Colonic mucosa (tissue), 4 donors: Measurements from ENCODE around the gene ATL1. TPM values are rescaled to one million over a fixed set of nuclear protein-coding genes. Genes with fewer than 3 reads are reported as not detected.
"Not testable (repeated sequence)": the region's sequence is repeated elsewhere in the genome, so short reads cannot be mapped to it uniquely, and the experiment has no call there.

Experiments used
- DNase-seq: peaks from one replicate; pipeline ENCODE4 v3.0.0-alpha.2; 2020
- H3K27ac ChIP-seq: fragments of 200-600 bp; one replicate; pipeline ENCODE4 v1.8.0; 2021
- H3K27me3 ChIP-seq: fragments of 200-600 bp; one replicate; pipeline ENCODE4 v1.8.0; 2021
- H3K36me3 ChIP-seq: fragments of 200-600 bp; one replicate; pipeline ENCODE4 v1.8.0; 2021
- H3K4me1 ChIP-seq: fragments of 200-600 bp; one replicate; pipeline ENCODE4 v1.8.0; 2021; ENCODE audit warnings: mild to moderate bottlenecking
- H3K4me3 ChIP-seq: fragments of 200-600 bp; one replicate; pipeline ENCODE4 v1.8.0; 2021
- H3K9ac ChIP-seq, 2 donors: one replicate each; pipeline ENCODE4 v1.7.0; 2013; ENCODE audit warnings: control low read depth in 2 of 2, low read depth in 2 of 2, low read length in 2 of 2
- H3K9me3 ChIP-seq: fragments of 200-600 bp; one replicate; pipeline ENCODE4 v1.8.0; 2021
- intact Hi-C: fragments of 100-400 bp; cut with DNase I; formaldehyde crosslinking; loops from one replicate; pipeline ENCODE4 v1.14.1; 2022
- total RNA-seq, 2 donors: library from RNA; stranded (reverse); fragmentation: NEBNext Ultra II Directional in 1 of 2; extraction: Animal tissue kit (Norgen Biotek cat#: 25700) in 1 of 2; gene quantifications; one replicate each; pipeline ENCODE4 v1.2.1, GENCODE V29; 2021
- TF ChIP-seq, protein P1 (sequence below): fragments of 200-600 bp; IDR thresholded peaks from one replicate; pipeline ENCODE4 v1.8.0; 2022; ENCODE audit warnings: antibody characterized with exemption, mild to moderate bottlenecking
- donor health status: healthy.
- donor health status: DM: no; HTN: no; CAD: no.
- donor health status: DM: no; HTN: no; CAD: no.

The ATL1 gene
- total RNA-seq, 2 donors from 2014 or later, result 4.3 to 11.9 TPM

DNA sequence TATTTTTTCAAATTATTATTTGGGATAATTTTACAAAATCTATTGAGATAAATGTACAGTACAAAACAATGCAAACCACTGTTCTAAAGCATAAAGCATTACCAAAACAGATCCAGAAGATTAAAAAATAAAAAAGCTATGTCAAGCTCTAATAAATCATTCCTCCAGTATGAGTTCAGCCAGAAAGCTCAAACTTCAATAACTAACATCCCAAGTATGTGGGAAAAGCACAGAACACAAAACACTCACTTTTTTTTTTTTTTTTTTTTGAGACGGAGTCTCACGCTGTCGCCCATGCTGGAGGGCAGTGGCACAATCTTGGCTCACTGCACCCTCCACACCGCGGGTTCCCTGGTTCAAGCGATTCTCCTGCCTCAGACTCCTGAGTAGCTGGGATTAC, 96.8 kb downstream of the ATL1 start:
- no peaks in the 10 kb centered on the region for H3K4me1 ChIP-seq
- H3K9ac ChIP-seq, result no peak overlapping the region
- no peaks in the 10 kb centered on the region for H3K36me3 ChIP-seq
- no peaks in the 10 kb centered on the region for H3K9me3 ChIP-seq
- intact Hi-C loops, result no loop called here
- H3K27ac ChIP-seq, result no peak overlapping the region
- no peak for DNase-seq
- TF ChIP-seq, protein P1, sequence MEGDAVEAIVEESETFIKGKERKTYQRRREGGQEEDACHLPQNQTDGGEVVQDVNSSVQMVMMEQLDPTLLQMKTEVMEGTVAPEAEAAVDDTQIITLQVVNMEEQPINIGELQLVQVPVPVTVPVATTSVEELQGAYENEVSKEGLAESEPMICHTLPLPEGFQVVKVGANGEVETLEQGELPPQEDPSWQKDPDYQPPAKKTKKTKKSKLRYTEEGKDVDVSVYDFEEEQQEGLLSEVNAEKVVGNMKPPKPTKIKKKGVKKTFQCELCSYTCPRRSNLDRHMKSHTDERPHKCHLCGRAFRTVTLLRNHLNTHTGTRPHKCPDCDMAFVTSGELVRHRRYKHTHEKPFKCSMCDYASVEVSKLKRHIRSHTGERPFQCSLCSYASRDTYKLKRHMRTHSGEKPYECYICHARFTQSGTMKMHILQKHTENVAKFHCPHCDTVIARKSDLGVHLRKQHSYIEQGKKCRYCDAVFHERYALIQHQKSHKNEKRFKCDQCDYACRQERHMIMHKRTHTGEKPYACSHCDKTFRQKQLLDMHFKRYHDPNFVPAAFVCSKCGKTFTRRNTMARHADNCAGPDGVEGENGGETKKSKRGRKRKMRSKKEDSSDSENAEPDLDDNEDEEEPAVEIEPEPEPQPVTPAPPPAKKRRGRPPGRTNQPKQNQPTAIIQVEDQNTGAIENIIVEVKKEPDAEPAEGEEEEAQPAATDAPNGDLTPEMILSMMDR, result no peak
- H3K27me3 ChIP-seq, result no peaks in the 10 kb centered on the region
- no peak overlapping the region for H3K4me3 ChIP-seq

DNA sequence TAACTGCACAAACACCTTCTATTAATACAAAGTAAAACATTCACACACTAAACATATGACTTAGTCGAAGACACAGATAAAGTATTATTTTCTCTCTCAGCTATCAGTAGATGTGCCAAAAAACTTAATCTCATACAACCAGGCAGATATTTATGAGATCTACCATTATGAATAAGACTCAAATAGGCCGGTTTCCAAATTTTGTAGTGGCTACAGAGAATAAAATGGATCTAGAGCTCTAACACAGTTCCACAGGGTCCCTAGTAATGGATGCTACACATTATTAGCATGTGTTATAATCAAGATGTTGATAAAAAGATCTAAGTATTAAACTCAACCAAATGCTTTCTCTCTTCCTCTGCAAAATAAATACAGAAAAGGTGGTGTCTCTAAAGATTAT, 97.8 kb downstream of the ATL1 start:
- no peak overlapping the region for H3K9ac ChIP-seq
- H3K4me1 ChIP-seq, result no peaks in the 10 kb centered on the region
- no peak overlapping the region for H3K27ac ChIP-seq
- intact Hi-C loops, result no loop called here
- H3K9me3 ChIP-seq, result no peaks in the 10 kb centered on the region
- DNase-seq, result no peak
- TF ChIP-seq, protein P1, result no peak
- no peaks in the 10 kb centered on the region for H3K36me3 ChIP-seq
- H3K4me3 ChIP-seq, result no peak overlapping the region
- no peaks in the 10 kb centered on the region for H3K27me3 ChIP-seq

GRCh38 chr14:50658203-50658602, 98.3 kb downstream of the ATL1 start:
- H3K9ac ChIP-seq, result no peak overlapping the region
- no peak overlapping the region for H3K27ac ChIP-seq
- H3K4me3 ChIP-seq, result no peak overlapping the region
- intact Hi-C loops, result no loop called here
- no peaks in the 10 kb centered on the region for H3K9me3 ChIP-seq
- TF ChIP-seq, protein P1, result no peak
- no peaks in the 10 kb centered on the region for H3K4me1 ChIP-seq
- H3K36me3 ChIP-seq, result no peaks in the 10 kb centered on the region
- H3K27me3 ChIP-seq, result no peaks in the 10 kb centered on the region
- no peak for DNase-seq

- Histone ChIP-seq H3K9me3 (no peaks in the 10 kb centered on the region), H3K4me1 (no peaks in the 10 kb centered on the region), H3K36me3 (no peaks in the 10 kb centered on the region), H3K27ac (no peak overlapping the region), H3K4me3 (no peak overlapping the region), H3K27me3 (no peaks in the 10 kb centered on the region), H3K9ac (no peak overlapping the region)
- TF ChIP-seq, protein P1, result no peak
- intact Hi-C loops, result no loop called here
- DNase-seq, result no peak
Measured at GRCh38 chr14:50659327-50659974, 99.5 kb downstream of the ATL1 start.

GRCh38 chr14:50664579-50664978, 104.6 kb downstream of the ATL1 start:
- intact Hi-C loops, H3K4me3 ChIP-seq, H3K36me3 ChIP-seq: not testable (repeated sequence)

DNA sequence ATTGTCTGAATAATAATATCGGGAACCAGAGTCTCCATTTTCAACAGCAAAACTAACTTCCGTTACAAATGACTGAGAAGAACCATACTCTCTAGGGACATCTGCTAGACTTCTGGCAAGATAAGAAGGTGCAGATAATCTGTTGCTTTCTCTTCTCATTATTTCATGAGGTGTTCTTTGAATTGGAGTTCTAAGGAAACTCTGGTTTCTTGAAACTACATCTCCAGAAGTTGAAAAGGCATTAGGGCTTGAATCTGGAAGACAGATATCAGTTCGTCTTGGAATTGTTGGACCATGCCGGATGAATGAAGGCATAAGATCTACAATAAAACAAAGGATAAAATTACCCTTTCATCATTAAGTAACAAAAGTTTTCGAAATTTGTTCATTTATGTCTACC, 105.4 kb downstream of the ATL1 start:
- H3K9ac ChIP-seq, DNase-seq, H3K9me3 ChIP-seq, H3K36me3 ChIP-seq, H3K4me1 ChIP-seq, H3K27me3 ChIP-seq, intact Hi-C loops, H3K4me3 ChIP-seq, H3K27ac ChIP-seq: not testable (repeated sequence)

More at GRCh38 chr14:50664579-50664978, 104.6 kb downstream of the ATL1 start:
- not testable (repeated sequence) for H3K27ac ChIP-seq, H3K27me3 ChIP-seq, H3K9me3 ChIP-seq, H3K4me1 ChIP-seq, DNase-seq, H3K9ac ChIP-seq
